PC-9 (cell line): Measurements from ENCODE around the gene MBNL1.

Experiments used
- CTCF ChIP-seq: fragments of 200-600 bp; sonication (generic); conservative IDR thresholded peaks from 2 replicates; pipeline ENCODE4 v1.6.1; 2017; ENCODE audit warnings: mixed run types, antibody characterized with exemption, mild to moderate bottlenecking, moderate library complexity
- EZH2 ChIP-seq: fragments of 200-600 bp; sonication (generic); IDR thresholded peaks from 2 replicates; pipeline ENCODE4 v1.8.0; 2017; ENCODE audit warnings: antibody characterized with exemption, low read depth

GRCh38 chr3:152447511-152447910 is 178.8 kb downstream of the MBNL1 start:
- TF ChIP-seq CTCF (no peak), EZH2 (no peak)
